WTC11 (cell line): ENCODE results near the gene CFAP74. TPM values are rescaled to one million over a fixed set of nuclear protein-coding genes. Genes with fewer than 3 reads are reported as not detected.

ENCODE experiments used
- ATAC-seq: fragments of 200-7000 bp; cut with Tn5 transposase; 2 replicates; pipeline ENCODE4 v1.10.0; 2021; ENCODE audit warnings: mild to moderate bottlenecking, moderate library complexity
- CTCF ChIA-PET: fragments of 300-600 bp; sonication (Branson Sonifier 250); formaldehyde crosslinking; loops from one replicate; lab custom pipeline; 2021; ENCODE audit warnings: antibody characterized with exemption; lab: Charles Lee
- POLR2A ChIA-PET: fragments of 350-600 bp; sonication (Branson Sonifier 250); formaldehyde crosslinking; loops from one replicate; lab custom pipeline; 2021; ENCODE audit warnings: antibody characterized with exemption; lab: Charles Lee
- DNase-seq: peaks from one replicate; pipeline ENCODE4 v3.0.0; 2021; ENCODE audit warnings: low spot score
- H3K27ac Mint-ChIP-seq: 2 replicates; pipeline ENCODE4 v1.8.0; 2021; ENCODE audit warnings: mixed read lengths
- H3K27me3 Mint-ChIP-seq: 2 replicates; pipeline ENCODE4 v1.8.0; 2021; ENCODE audit warnings: low read depth, mild to moderate bottlenecking, moderate library complexity, mixed read lengths
- H3K36me3 Mint-ChIP-seq: 2 replicates; pipeline ENCODE4 v1.8.0; 2021; ENCODE audit warnings: mixed read lengths
- H3K4me1 Mint-ChIP-seq: 2 replicates; pipeline ENCODE4 v1.8.0; 2022; ENCODE audit warnings: mixed read lengths
- H3K4me3 Mint-ChIP-seq: 2 replicates; pipeline ENCODE4 v1.8.0; 2021; ENCODE audit warnings: mild to moderate bottlenecking, moderate library complexity, mixed read lengths
- H3K9me3 Mint-ChIP-seq: 2 replicates; pipeline ENCODE4 v1.8.0; 2021; ENCODE audit warnings: mixed read lengths
- ATF1 ChIP-seq: sonication (generic); formaldehyde crosslinking; IDR thresholded peaks from 2 replicates; pipeline ENCODE4 v1.8.1; 2023; ENCODE audit warnings: mild to moderate bottlenecking, moderate library complexity, missing genetic modification reagents
- ATF3 ChIP-seq: sonication (generic); formaldehyde crosslinking; conservative IDR thresholded peaks from 2 replicates; pipeline ENCODE4 v1.8.1; 2022; ENCODE audit warnings: mild to moderate bottlenecking, missing genetic modification reagents
- MYBL2 ChIP-seq: sonication (generic); formaldehyde crosslinking; IDR thresholded peaks from 2 replicates; pipeline ENCODE4 v1.8.1; 2023; ENCODE audit warnings: mild to moderate bottlenecking, moderate library complexity, missing genetic modification reagents
- NFYB ChIP-seq: sonication (generic); formaldehyde crosslinking; conservative IDR thresholded peaks from 2 replicates; pipeline ENCODE4 v1.8.0; 2022; ENCODE audit warnings: low read depth, missing genetic modification reagents
- NR1H2 ChIP-seq: sonication (generic); formaldehyde crosslinking; IDR thresholded peaks from 2 replicates; pipeline ENCODE4 v1.9.0; 2021; ENCODE audit warnings: mild to moderate bottlenecking, moderate library complexity, missing genetic modification reagents
- NR3C1 ChIP-seq: sonication (generic); formaldehyde crosslinking; conservative IDR thresholded peaks from 2 replicates; pipeline ENCODE4 v1.8.1; 2023; ENCODE audit warnings: low read depth, mild to moderate bottlenecking, missing genetic modification reagents
- OVOL2 ChIP-seq: fragments of 250-450 bp; sonication (Bioruptor Pico); IDR thresholded peaks from 2 replicates; pipeline ENCODE4 v1.9.0; 2021; ENCODE audit warnings: mild to moderate bottlenecking, borderline replicate concordance
- SMAD3 ChIP-seq: sonication (generic); formaldehyde crosslinking; IDR thresholded peaks from 2 replicates; pipeline ENCODE4 v1.8.0; 2022; ENCODE audit warnings: missing genetic modification reagents, mild to moderate bottlenecking, borderline replicate concordance
- SMAD4 ChIP-seq: sonication (generic); formaldehyde crosslinking; IDR thresholded peaks from 2 replicates; pipeline ENCODE4 v1.8.0; 2022; ENCODE audit warnings: mild to moderate bottlenecking, missing genetic modification reagents
- SP1 ChIP-seq: sonication (generic); formaldehyde crosslinking; conservative IDR thresholded peaks from 2 replicates; pipeline ENCODE4 v1.8.1; 2022; ENCODE audit warnings: missing genetic modification reagents
- STAT6 ChIP-seq: sonication (generic); formaldehyde crosslinking; conservative IDR thresholded peaks from 2 replicates; pipeline ENCODE4 v1.8.1; 2023; ENCODE audit warnings: mild to moderate bottlenecking, low read depth, missing genetic modification reagents, moderate library complexity
- TP53 ChIP-seq: sonication (generic); formaldehyde crosslinking; IDR thresholded peaks from 2 replicates; pipeline ENCODE4 v1.8.1; 2023; ENCODE audit warnings: mild to moderate bottlenecking, missing genetic modification reagents
- USF1 ChIP-seq: sonication (generic); formaldehyde crosslinking; IDR thresholded peaks from 2 replicates; pipeline ENCODE4 v1.8.0; 2022; ENCODE audit warnings: mild to moderate bottlenecking, missing genetic modification reagents
- USF2 ChIP-seq: sonication (generic); formaldehyde crosslinking; IDR thresholded peaks from 2 replicates; pipeline ENCODE4 v1.8.1; 2023; ENCODE audit warnings: mild to moderate bottlenecking, missing genetic modification reagents, moderate library complexity
- ZMAT4 ChIP-seq: fragments of 250-450 bp; sonication (Bioruptor Pico); IDR thresholded peaks from 2 replicates; pipeline ENCODE4 v1.9.0; 2021; ENCODE audit warnings: mild to moderate bottlenecking
- ZNF121 ChIP-seq: sonication (generic); formaldehyde crosslinking; IDR thresholded peaks from 2 replicates; pipeline ENCODE4 v1.8.0; 2023; ENCODE audit warnings: missing genetic modification reagents
- ZNF396 ChIP-seq: fragments of 250-450 bp; sonication (Bioruptor Pico); IDR thresholded peaks from 2 replicates; pipeline ENCODE4 v1.8.0; 2021; ENCODE audit warnings: mild to moderate bottlenecking, moderate library complexity, borderline replicate concordance
- ZNF416 ChIP-seq: fragments of 250-450 bp; sonication (Bioruptor Pico); IDR thresholded peaks from 2 replicates; pipeline ENCODE4 v1.9.0; 2021; ENCODE audit warnings: mild to moderate bottlenecking, inconsistent platforms
- ZNF423 ChIP-seq: fragments of 250-450 bp; sonication (Bioruptor Pico); IDR thresholded peaks from 2 replicates; pipeline ENCODE4 v2.1.2; 2022; ENCODE audit warnings: mild to moderate bottlenecking, moderate library complexity
- ZNF671 ChIP-seq: fragments of 250-450 bp; sonication (Bioruptor Pico); IDR thresholded peaks from 2 replicates; pipeline ENCODE4 v1.8.0; 2021; ENCODE audit warnings: mild to moderate bottlenecking
- total RNA-seq: library from RNA; stranded (reverse); gene quantifications from 3 replicates; pipeline ENCODE4 v1.2.3, GENCODE V29; 2021
- TF ChIP-seq, protein P1 (sequence below): fragments of 250-450 bp; sonication (Bioruptor Pico); IDR thresholded peaks from 2 replicates; pipeline ENCODE4 v1.9.0; 2021; ENCODE audit warnings: moderate library complexity, mild to moderate bottlenecking, inconsistent platforms, borderline replicate concordance
- TF ChIP-seq, protein P2 (sequence below): sonication (generic); formaldehyde crosslinking; IDR thresholded peaks from 2 replicates; pipeline ENCODE4 v1.8.0; 2023; ENCODE audit warnings: mild to moderate bottlenecking, missing genetic modification reagents

CFAP74 gene
- total RNA-seq, 1 experiment from 2014 or later: 0.35 TPM

DNA sequence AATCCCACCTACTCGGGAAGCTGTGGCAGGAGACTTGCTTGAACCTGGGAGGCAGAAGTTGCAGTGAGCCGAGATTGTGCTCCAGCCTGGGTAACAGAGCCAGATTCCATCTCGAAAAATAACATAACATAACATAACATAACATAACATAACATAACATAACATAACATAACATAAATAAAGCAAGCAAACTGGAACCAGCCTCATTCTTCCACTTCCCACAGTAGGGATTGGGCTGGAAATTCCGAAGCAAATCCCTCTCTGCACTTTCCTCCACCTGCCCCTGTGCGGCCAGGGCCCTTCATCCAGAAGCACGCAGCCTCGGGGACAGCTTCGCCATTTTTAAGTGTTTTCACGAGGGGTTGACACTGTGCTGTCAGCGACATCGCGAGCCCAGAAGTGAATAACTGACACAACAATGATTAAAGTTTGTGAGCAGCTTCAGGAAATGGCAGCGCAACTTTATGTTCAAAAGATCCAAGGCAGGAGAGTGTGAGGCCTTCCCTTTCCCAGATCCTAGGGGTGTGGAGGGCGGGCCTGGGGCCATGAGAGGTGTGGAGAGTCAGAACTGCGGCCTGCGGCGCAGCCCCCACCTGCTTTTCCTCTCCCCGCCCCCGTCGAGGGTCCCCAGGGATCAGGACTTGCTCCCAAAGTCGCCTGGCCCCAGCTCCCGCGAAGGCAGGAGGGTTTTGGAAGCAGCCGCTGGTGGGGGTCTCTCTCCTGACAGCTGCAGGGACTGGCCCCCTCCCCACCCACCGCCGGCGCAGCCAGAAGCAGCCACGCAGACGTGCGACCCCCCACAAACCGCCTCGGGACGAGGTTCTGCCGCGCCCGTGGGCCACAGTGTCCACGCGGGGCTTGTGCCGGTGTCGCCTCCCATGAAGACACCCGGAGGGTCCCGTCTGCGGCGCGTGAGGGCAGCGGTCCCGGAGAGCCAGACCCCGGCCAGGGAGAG is 14.9 kb upstream of the CFAP74 start:
- ChIA-PET POLR2A (interaction anchor here (0.8 kb wide), 1 partner anchor 45 kb away, joined by 3 read pairs; no protein-coding TSS in a partner anchor), CTCF (interaction anchor here (0.8 to 7.9 kb wide), 7 partner anchors 14 to 121 kb away, joined by 3 to 89 read pairs (median 5); partner anchors contain the start of gene CFAP74)
- DNase-seq (peak; percentile 42), ATAC-seq (peak; percentile 35)
- peaks cover 8% of the 10 kb centered on the region for H3K4me1 Mint-ChIP-seq
- peaks cover 31% of the 10 kb centered on the region for H3K27me3 Mint-ChIP-seq
- TF ChIP-seq ZNF416 (CRISPR knock-in tag) (no peak), ATF1 (CRISPR knock-in tag) (0 out of 2 replicates have a peak, but pooled peaks have one; percentile 26), STAT6 (CRISPR knock-in tag) (no peak), ZNF121 (CRISPR knock-in tag) (peak; percentile 99), NR1H2 (CRISPR knock-in tag) (no peak), TP53 (no peak), OVOL2 (CRISPR knock-in tag) (no peak), ZNF396 (no peak), NR3C1 (CRISPR knock-in tag) (no peak)
- TF ChIP-seq, protein P1, sequence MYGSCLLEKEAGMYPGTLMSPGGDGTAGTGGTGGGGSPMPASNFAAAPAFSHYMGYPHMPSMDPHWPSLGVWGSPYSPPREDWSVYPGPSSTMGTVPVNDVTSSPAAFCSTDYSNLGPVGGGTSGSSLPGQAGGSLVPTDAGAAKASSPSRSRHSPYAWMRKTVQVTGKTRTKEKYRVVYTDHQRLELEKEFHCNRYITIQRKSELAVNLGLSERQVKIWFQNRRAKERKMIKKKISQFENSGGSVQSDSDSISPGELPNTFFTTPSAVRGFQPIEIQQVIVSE (CRISPR knock-in tag): no peak
- H3K27ac Mint-ChIP-seq: peak overlapping the region; percentile 65; the same call in 1 of the 2 replicates
- no peaks in the 10 kb centered on the region for H3K9me3 Mint-ChIP-seq
- no peaks in the 10 kb centered on the region for H3K36me3 Mint-ChIP-seq
- peak overlapping the region; percentile 79 for H3K4me3 Mint-ChIP-seq

DNA sequence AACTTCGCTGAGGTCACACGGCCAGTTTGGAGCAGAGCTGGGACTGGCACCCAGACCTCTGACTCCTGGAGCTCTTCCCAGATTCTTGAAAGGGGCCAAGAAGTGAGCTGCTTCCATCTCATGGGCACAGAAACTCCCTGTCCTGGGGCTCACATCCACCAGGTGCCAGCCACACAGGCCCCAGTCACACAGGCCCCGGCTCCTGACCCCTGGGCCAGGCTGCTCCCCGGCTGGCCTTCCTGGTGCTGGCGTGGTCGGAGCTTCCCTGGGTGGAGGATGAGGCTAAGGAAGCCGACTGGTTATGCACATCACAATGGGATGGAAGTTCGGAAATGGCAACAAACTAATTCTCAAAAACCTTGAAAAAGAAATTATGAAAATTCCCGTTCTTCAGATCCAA is 12.5 kb upstream of the CFAP74 start:
- CTCF ChIA-PET: no interaction called here
- no peak overlapping the region for H3K4me3 Mint-ChIP-seq
- ATAC-seq: no peak
- POLR2A ChIA-PET: interaction anchor here (0.6 kb wide), 1 partner anchor 9 kb away, joined by 5 read pairs; no protein-coding TSS in a partner anchor
- H3K4me1 Mint-ChIP-seq: peaks cover 8% of the 10 kb centered on the region
- no peaks in the 10 kb centered on the region for H3K9me3 Mint-ChIP-seq
- H3K36me3 Mint-ChIP-seq: no peaks in the 10 kb centered on the region
- H3K27me3 Mint-ChIP-seq: peaks cover 28% of the 10 kb centered on the region
- DNase-seq: no peak
- H3K27ac Mint-ChIP-seq: no peak overlapping the region
- TF ChIP-seq ZMAT4: no peak
- TF ChIP-seq SMAD3 (CRISPR knock-in tag): no peak
- TF ChIP-seq USF2 (CRISPR knock-in tag): no peak
- TF ChIP-seq USF1 (CRISPR knock-in tag): no peak
- TF ChIP-seq ZNF121 (CRISPR knock-in tag): no peak
- TF ChIP-seq STAT6 (CRISPR knock-in tag): no peak
- no peak for TF ChIP-seq SP1
- TF ChIP-seq MYBL2: no peak
- TF ChIP-seq SMAD4 (CRISPR knock-in tag): no peak
- TF ChIP-seq NFYB (CRISPR knock-in tag): no peak
- TF ChIP-seq, protein P2, sequence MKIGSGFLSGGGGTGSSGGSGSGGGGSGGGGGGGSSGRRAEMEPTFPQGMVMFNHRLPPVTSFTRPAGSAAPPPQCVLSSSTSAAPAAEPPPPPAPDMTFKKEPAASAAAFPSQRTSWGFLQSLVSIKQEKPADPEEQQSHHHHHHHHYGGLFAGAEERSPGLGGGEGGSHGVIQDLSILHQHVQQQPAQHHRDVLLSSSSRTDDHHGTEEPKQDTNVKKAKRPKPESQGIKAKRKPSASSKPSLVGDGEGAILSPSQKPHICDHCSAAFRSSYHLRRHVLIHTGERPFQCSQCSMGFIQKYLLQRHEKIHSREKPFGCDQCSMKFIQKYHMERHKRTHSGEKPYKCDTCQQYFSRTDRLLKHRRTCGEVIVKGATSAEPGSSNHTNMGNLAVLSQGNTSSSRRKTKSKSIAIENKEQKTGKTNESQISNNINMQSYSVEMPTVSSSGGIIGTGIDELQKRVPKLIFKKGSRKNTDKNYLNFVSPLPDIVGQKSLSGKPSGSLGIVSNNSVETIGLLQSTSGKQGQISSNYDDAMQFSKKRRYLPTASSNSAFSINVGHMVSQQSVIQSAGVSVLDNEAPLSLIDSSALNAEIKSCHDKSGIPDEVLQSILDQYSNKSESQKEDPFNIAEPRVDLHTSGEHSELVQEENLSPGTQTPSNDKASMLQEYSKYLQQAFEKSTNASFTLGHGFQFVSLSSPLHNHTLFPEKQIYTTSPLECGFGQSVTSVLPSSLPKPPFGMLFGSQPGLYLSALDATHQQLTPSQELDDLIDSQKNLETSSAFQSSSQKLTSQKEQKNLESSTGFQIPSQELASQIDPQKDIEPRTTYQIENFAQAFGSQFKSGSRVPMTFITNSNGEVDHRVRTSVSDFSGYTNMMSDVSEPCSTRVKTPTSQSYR (CRISPR knock-in tag): no peak
- no peak for TF ChIP-seq ZNF423
- no peak for TF ChIP-seq ZNF671 (CRISPR knock-in tag)
- TF ChIP-seq ATF3 (CRISPR knock-in tag): no peak
